H9 (cell line): ENCODE results near the gene IFT81. TPM values are rescaled to one million over a fixed set of nuclear protein-coding genes. Genes with fewer than 3 reads are reported as not detected.

Experiments used
- DNase-seq: peaks from one replicate; pipeline ENCODE4 v3.0.0-alpha.2; 2017
- H2AFZ ChIP-seq: one replicate; pipeline ENCODE4 v1.6.1; 2013; ENCODE audit warnings: mild to moderate bottlenecking, low read length, control low read depth, moderate library complexity
- H2AK5ac ChIP-seq: 2 replicates; pipeline ENCODE4 v1.6.1; 2013; ENCODE audit warnings: low read length, control low read depth, mixed read lengths; ENCODE audit not compliant: insufficient read length
- H2BK120ac ChIP-seq: one replicate; pipeline ENCODE4 v1.6.1; 2013; ENCODE audit warnings: low read depth, mild to moderate bottlenecking, low read length, control low read depth, inconsistent platforms; ENCODE audit not compliant: poor library complexity, severe bottlenecking
- H2BK12ac ChIP-seq: 2 replicates; pipeline ENCODE4 v1.6.1; 2013; ENCODE audit warnings: low read length, control low read depth, mixed read lengths, low read depth; ENCODE audit not compliant: insufficient read length
- H2BK15ac ChIP-seq: 2 replicates; pipeline ENCODE4 v1.6.1; 2013; ENCODE audit warnings: low read depth, low read length, control low read depth
- H2BK20ac ChIP-seq: one replicate; pipeline ENCODE4 v1.6.1; 2013; ENCODE audit warnings: low read depth, mild to moderate bottlenecking, low read length, control low read depth, inconsistent platforms; ENCODE audit not compliant: poor library complexity, severe bottlenecking
- H2BK5ac ChIP-seq: 2 replicates; pipeline ENCODE4 v1.6.1; 2013; ENCODE audit warnings: low read length, control low read depth, mixed read lengths; ENCODE audit not compliant: insufficient read length
- H3K14ac ChIP-seq: 2 replicates; pipeline ENCODE4 v1.6.1; 2013; ENCODE audit warnings: low read length, control low read depth; ENCODE audit not compliant: insufficient read depth
- H3K18ac ChIP-seq: 2 replicates; pipeline ENCODE4 v1.6.1; 2013; ENCODE audit warnings: low read depth, mild to moderate bottlenecking, mixed read lengths, low read length, control low read depth; ENCODE audit not compliant: insufficient read length
- H3K23ac ChIP-seq: 2 replicates; pipeline ENCODE4 v1.6.1; 2013; ENCODE audit warnings: low read length, control low read depth, mixed read lengths, low read depth; ENCODE audit not compliant: insufficient read length
- H3K23me2 ChIP-seq: 2 replicates; pipeline ENCODE4 v1.6.1; 2013; ENCODE audit warnings: low read depth, mild to moderate bottlenecking, mixed read lengths, low read length, control low read depth; ENCODE audit not compliant: insufficient read length, poor library complexity, severe bottlenecking
- H3K27ac ChIP-seq: 2 replicates; pipeline ENCODE4 v1.5.1; 2013; ENCODE audit warnings: low read length, control low read depth, mixed read lengths, low read depth; ENCODE audit not compliant: insufficient read length
- H3K27me3 ChIP-seq: 2 replicates; pipeline ENCODE4 v1.6.1; 2013; ENCODE audit warnings: low read length, control low read depth, inconsistent platforms; ENCODE audit not compliant: insufficient read depth
- H3K4ac ChIP-seq: 2 replicates; pipeline ENCODE4 v1.6.1; 2013; ENCODE audit warnings: low read depth, mild to moderate bottlenecking, control low read depth, inconsistent platforms, low read length, moderate library complexity
- H3K4me1 ChIP-seq: 2 replicates; pipeline ENCODE4 v1.6.1; 2013; ENCODE audit warnings: low read length, control low read depth, inconsistent platforms; ENCODE audit not compliant: insufficient read depth
- H3K4me2 ChIP-seq: 2 replicates; pipeline ENCODE4 v1.6.1; 2013; ENCODE audit warnings: low read length, control low read depth, mixed read lengths; ENCODE audit not compliant: insufficient read length, insufficient read depth
- H3K56ac ChIP-seq: 2 replicates; pipeline ENCODE4 v1.6.1; 2013; ENCODE audit warnings: low read depth, mild to moderate bottlenecking, mixed read lengths, low read length, control low read depth; ENCODE audit not compliant: insufficient read length
- H3K79me1 ChIP-seq: 2 replicates; pipeline ENCODE4 v1.6.1; 2013; ENCODE audit warnings: low read depth, mild to moderate bottlenecking, moderate library complexity, low read length, control low read depth, inconsistent platforms; ENCODE audit not compliant: insufficient read depth, poor library complexity, severe bottlenecking
- H3K79me2 ChIP-seq: 2 replicates; pipeline ENCODE4 v1.6.1; 2013; ENCODE audit warnings: low read length, control low read depth, inconsistent platforms; ENCODE audit not compliant: insufficient read depth
- H3K9ac ChIP-seq: 2 replicates; pipeline ENCODE4 v1.6.1; 2013; ENCODE audit warnings: low read length, control low read depth, mixed read lengths; ENCODE audit not compliant: insufficient read length; ENCODE audit errors: extremely low read depth
- H3K9me3 ChIP-seq: one replicate; pipeline ENCODE4 v1.6.1; 2013; ENCODE audit warnings: low read depth, low read length, inconsistent platforms; ENCODE audit not compliant: control insufficient read depth
- H3T11ph ChIP-seq: one replicate; pipeline ENCODE4 v1.6.1; 2013; ENCODE audit warnings: mild to moderate bottlenecking, low read length, control low read depth, inconsistent platforms
- H4K20me1 ChIP-seq: one replicate; pipeline ENCODE4 v1.6.1; 2013; ENCODE audit not compliant: control insufficient read depth, insufficient read length, insufficient read depth
- H4K5ac ChIP-seq: 2 replicates; pipeline ENCODE4 v1.6.1; 2013; ENCODE audit warnings: low read depth, mild to moderate bottlenecking, mixed read lengths, low read length, control low read depth; ENCODE audit not compliant: insufficient read length
- H4K8ac ChIP-seq: replicated peaks from 2 replicates; pipeline ENCODE4 v1.6.1; 2013; ENCODE audit warnings: low read length, control low read depth, mixed read lengths, low read depth; ENCODE audit not compliant: insufficient read length
- H4K91ac ChIP-seq: 2 replicates; pipeline ENCODE4 v1.6.1; 2013; ENCODE audit warnings: low read depth, mild to moderate bottlenecking, moderate library complexity, mixed read lengths, low read length, control low read depth; ENCODE audit not compliant: insufficient read length
- H3K27ac Mint-ChIP-seq, 3 experiments: 2 replicates in 2 of 3; 3 replicates in 1 of 3; pipeline ENCODE4 v1.8.0; 2020 to 2021; ENCODE audit warnings: mixed read lengths in 3 of 3, mild to moderate bottlenecking in 1 of 3, moderate library complexity in 1 of 3
- H3K27me3 Mint-ChIP-seq: 2 replicates; pipeline ENCODE4 v1.8.0; 2021; ENCODE audit warnings: low read depth, mild to moderate bottlenecking, moderate library complexity, mixed read lengths
- H3K36me3 Mint-ChIP-seq, 3 experiments: 2 replicates in 2 of 3; 3 replicates in 1 of 3; pipeline ENCODE4 v1.8.0; 2020 to 2021; ENCODE audit warnings: low read depth in 3 of 3, mixed read lengths in 3 of 3; ENCODE audit not compliant: insufficient read depth in 1 of 3
- H3K4me1 Mint-ChIP-seq, 2 experiments: 2 replicates each; pipeline ENCODE4 v1.8.0; 2020; ENCODE audit warnings: mixed read lengths in 2 of 2
- H3K4me3 Mint-ChIP-seq, 2 experiments: 2 replicates in 1 of 2; 3 replicates in 1 of 2; pipeline ENCODE4 v1.8.0; 2020 to 2021; ENCODE audit warnings: mild to moderate bottlenecking in 2 of 2, mixed read lengths in 2 of 2, moderate library complexity in 1 of 2
- H3K9me3 Mint-ChIP-seq, 2 experiments: 2 replicates in 1 of 2; 3 replicates in 1 of 2; pipeline ENCODE4 v1.8.0; 2020; ENCODE audit warnings: mild to moderate bottlenecking in 2 of 2, mixed read lengths in 2 of 2, moderate library complexity in 1 of 2
- CTCF ChIP-seq: fragments of 200-600 bp; sonication (generic); conservative IDR thresholded peaks from 3 replicates; pipeline ENCODE4 v1.8.0; 2021; ENCODE audit warnings: antibody characterized with exemption, mild to moderate bottlenecking
- WGBS: extraction: QIAGEN DNeasy Blood & Tissue Kit; methylation state at CpG from one replicate; pipeline ENCODE4 v1.1.7; 2013; ENCODE audit warnings: missing lambda C conversion rate, low lambda C conversion rate, mixed read lengths; ENCODE audit not compliant: insufficient read length; ENCODE audit errors: extremely low coverage; 5-methylcytosine and 5-hydroxymethylcytosine counted together
- total RNA-seq: library from RNA; stranded (reverse); gene quantifications from 2 replicates; pipeline ENCODE4 v1.2.1, GENCODE V29; 2021

The IFT81 gene
- total RNA-seq, 1 experiment from 2014 or later = 9.3 TPM

GRCh38 chr12:110112335-110112660 lies 11.9 kb upstream of the IFT81 start:
- Histone ChIP-seq H3K9ac (no peak overlapping the region), H4K20me1 (no peaks in the 10 kb centered on the region), H4K91ac (no peak overlapping the region), H2BK120ac (no peak overlapping the region), H3K9me3 (no peaks in the 10 kb centered on the region), H2BK5ac (no peak overlapping the region), H3K27ac (no peak overlapping the region), H3K4me1 (peaks cover 2% of the 10 kb centered on the region; the same call in 1 of the 2 replicates), H4K5ac (no peak overlapping the region), H2AK5ac (no peak overlapping the region), H3T11ph (no peak overlapping the region), H3K79me2 (no peaks in the 10 kb centered on the region), H3K23me2 (no peaks in the 10 kb centered on the region), H3K23ac (no peak overlapping the region), H3K14ac (no peak overlapping the region), H2BK15ac (no peak overlapping the region), H3K4me2 (no peak overlapping the region), H4K8ac (no peak overlapping the region), H3K79me1 (no peaks in the 10 kb centered on the region), H2BK20ac (no peak overlapping the region), H3K4ac (no peak overlapping the region), H2BK12ac (no peak overlapping the region), H3K27me3 (no peaks in the 10 kb centered on the region), H2AFZ (no peak overlapping the region), H3K18ac (no peak overlapping the region), H3K56ac (no peak overlapping the region)
- peaks cover 17 to 24% of the 10 kb centered on the region in 2 experiments for H3K4me1 Mint-ChIP-seq
- H3K27me3 Mint-ChIP-seq = no peaks in the 10 kb centered on the region; the same call in 1 of the 2 replicates
- no peak for DNase-seq
- WGBS = no CpG with 5 or more reads among the region's 6 CpGs
- H3K27ac Mint-ChIP-seq = no peak overlapping the region
- no peak overlapping the region for H3K4me3 Mint-ChIP-seq
- no peaks in the 10 kb centered on the region; a peak in 1 of 7 replicates for H3K36me3 Mint-ChIP-seq
- no peaks in the 10 kb centered on the region; a peak in 1 of 5 replicates for H3K9me3 Mint-ChIP-seq
- TF ChIP-seq CTCF = no peak
